ENCODE results near the gene INSIG1.

DNA sequence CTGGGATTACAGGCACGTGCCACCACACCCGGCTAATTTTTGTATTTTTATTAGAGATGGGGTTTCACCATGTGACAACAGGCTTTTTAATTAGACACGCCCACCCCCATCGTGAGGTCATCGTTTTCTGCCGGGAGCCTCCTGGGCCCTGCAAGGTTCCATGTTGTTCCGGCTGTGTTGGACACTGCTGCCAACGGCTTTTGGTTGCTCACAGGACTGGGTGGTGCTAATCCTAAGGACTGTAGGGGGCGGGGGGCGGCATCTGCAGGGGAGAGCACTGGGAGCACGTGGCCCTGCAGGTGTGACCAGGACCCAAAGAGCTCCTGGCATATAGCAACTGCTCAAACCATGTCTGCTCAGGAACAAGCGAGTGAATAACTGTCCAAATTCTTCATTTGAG is 29.5 kb upstream of the INSIG1 start:
- TF ChIP-seq, protein P1, sequence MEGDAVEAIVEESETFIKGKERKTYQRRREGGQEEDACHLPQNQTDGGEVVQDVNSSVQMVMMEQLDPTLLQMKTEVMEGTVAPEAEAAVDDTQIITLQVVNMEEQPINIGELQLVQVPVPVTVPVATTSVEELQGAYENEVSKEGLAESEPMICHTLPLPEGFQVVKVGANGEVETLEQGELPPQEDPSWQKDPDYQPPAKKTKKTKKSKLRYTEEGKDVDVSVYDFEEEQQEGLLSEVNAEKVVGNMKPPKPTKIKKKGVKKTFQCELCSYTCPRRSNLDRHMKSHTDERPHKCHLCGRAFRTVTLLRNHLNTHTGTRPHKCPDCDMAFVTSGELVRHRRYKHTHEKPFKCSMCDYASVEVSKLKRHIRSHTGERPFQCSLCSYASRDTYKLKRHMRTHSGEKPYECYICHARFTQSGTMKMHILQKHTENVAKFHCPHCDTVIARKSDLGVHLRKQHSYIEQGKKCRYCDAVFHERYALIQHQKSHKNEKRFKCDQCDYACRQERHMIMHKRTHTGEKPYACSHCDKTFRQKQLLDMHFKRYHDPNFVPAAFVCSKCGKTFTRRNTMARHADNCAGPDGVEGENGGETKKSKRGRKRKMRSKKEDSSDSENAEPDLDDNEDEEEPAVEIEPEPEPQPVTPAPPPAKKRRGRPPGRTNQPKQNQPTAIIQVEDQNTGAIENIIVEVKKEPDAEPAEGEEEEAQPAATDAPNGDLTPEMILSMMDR (IDR thresholded peaks at IDR 0.05): no peak
- TF ChIP-seq POLR2A (IDR thresholded peaks at IDR 0.05): no peak

All from Peyer's patch (tissue), 4 donors.